ENCODE results near the gene FAM76B. TPM values are rescaled to one million over a fixed set of nuclear protein-coding genes. Genes with fewer than 3 reads are reported as not detected.
A peak's percentile ranks its signal among the peaks of the same experiment; 100 is the strongest.

FAM76B gene
- total RNA-seq, 1 experiment from 2014 or later: 32.6 TPM

- Histone ChIP-seq H3K27me3 (replicated peaks; ENCODE audit: insufficient read depth, low read depth, low read length, poor library complexity) (no peaks in the 10 kb centered on the region), H3K9me3 (ENCODE audit: low read depth, low read length, poor library complexity, severe bottlenecking) (no peaks in the 10 kb centered on the region), H3K4me1 (ENCODE audit: insufficient read depth, low read length, poor library complexity, severe bottlenecking) (no peaks in the 10 kb centered on the region), H3K36me3 (ENCODE audit: insufficient read depth, low read length, poor library complexity, severe bottlenecking) (peaks cover 13% of the 10 kb centered on the region), H3K27ac (ENCODE audit: low read depth, low read length, poor library complexity, severe bottlenecking) (no peak overlapping the region), H3K4me3 (ENCODE audit: low read depth, low read length, poor library complexity, severe bottlenecking) (no peak overlapping the region)
- intact Hi-C loops (cut with micrococcal nuclease; ENCODE audit: unreplicated experiment): loop anchor here (10.0 kb wide), 1 partner anchor 1142 kb away; no protein-coding TSS in a partner anchor
- ChIA-PET POLR2A (ENCODE audit: low non-redundant PET) (no interaction called here), CTCF (no interaction called here)
- no peak for DNase-seq (ENCODE audit: low spot score)
- TF ChIP-seq, protein P1, sequence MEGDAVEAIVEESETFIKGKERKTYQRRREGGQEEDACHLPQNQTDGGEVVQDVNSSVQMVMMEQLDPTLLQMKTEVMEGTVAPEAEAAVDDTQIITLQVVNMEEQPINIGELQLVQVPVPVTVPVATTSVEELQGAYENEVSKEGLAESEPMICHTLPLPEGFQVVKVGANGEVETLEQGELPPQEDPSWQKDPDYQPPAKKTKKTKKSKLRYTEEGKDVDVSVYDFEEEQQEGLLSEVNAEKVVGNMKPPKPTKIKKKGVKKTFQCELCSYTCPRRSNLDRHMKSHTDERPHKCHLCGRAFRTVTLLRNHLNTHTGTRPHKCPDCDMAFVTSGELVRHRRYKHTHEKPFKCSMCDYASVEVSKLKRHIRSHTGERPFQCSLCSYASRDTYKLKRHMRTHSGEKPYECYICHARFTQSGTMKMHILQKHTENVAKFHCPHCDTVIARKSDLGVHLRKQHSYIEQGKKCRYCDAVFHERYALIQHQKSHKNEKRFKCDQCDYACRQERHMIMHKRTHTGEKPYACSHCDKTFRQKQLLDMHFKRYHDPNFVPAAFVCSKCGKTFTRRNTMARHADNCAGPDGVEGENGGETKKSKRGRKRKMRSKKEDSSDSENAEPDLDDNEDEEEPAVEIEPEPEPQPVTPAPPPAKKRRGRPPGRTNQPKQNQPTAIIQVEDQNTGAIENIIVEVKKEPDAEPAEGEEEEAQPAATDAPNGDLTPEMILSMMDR (conservative IDR thresholded peaks at IDR 0.05; ENCODE audit: low read depth, low read length): no peak
- TF ChIP-seq EZH2 (IDR thresholded peaks at IDR 0.05; ENCODE audit: borderline replicate concordance, low read depth, low read length, poor library complexity, severe bottlenecking): no peak
- BruUV-seq (replicated peaks): no TSS peak
Observed at GRCh38 chr11:95766701-95767100, 22.9 kb downstream of the FAM76B start.

DNA sequence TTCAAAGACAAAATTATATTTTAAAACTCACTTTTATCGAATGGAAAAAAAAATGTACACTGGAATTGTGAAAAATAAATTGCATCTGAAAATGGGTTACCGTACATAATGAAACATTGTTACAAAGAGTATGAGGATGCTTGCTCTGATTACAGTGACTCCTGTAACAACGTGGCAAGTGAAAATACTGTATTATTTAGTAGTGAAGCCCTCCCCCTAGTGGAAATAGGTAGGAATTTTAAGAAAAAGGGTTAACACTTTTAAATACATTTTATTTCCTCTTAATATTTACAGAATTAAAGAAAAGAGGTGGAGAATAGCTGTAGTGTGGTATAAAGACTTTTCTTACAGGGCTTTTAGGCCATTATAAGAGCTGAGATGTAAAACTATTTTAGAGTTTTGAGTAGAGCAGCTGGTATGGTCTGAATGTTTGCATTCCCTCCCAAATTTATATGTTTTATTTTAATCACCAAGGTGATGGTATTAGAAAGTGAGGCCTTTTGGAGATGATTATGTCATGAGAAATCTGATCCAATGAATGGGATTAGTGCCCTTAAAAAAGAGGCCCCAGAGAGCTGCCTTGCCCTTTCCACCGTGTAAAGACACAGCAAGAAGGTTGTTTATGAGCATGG lies 25.2 kb downstream of the FAM76B start:
- H3K4me1 ChIP-seq (ENCODE audit: insufficient read depth, low read length, poor library complexity, severe bottlenecking): no peaks in the 10 kb centered on the region
- CTCF ChIA-PET: interaction anchor here (0.6 kb wide), 2 partner anchors 112 to 656 kb away, joined by 3 read pairs; no protein-coding TSS in a partner anchor
- no peak overlapping the region for H3K27ac ChIP-seq (ENCODE audit: low read depth, low read length, poor library complexity, severe bottlenecking)
- TF ChIP-seq, protein P1 (conservative IDR thresholded peaks at IDR 0.05; ENCODE audit: low read depth, low read length): peak; percentile 86
- no peak for TF ChIP-seq EZH2 (IDR thresholded peaks at IDR 0.05; ENCODE audit: borderline replicate concordance, low read depth, low read length, poor library complexity, severe bottlenecking)
- H3K27me3 ChIP-seq (replicated peaks; ENCODE audit: insufficient read depth, low read depth, low read length, poor library complexity): no peaks in the 10 kb centered on the region
- no peaks in the 10 kb centered on the region for H3K36me3 ChIP-seq (ENCODE audit: insufficient read depth, low read length, poor library complexity, severe bottlenecking)
- intact Hi-C loops (cut with micrococcal nuclease; ENCODE audit: unreplicated experiment): loop anchor here (1.0 to 10.0 kb wide), 4 partner anchors 613 to 1140 kb away; no protein-coding TSS in a partner anchor
- H3K4me3 ChIP-seq (ENCODE audit: low read depth, low read length, poor library complexity, severe bottlenecking): no peak overlapping the region
- peak; percentile 77 for DNase-seq (ENCODE audit: low spot score)
- no peaks in the 10 kb centered on the region for H3K9me3 ChIP-seq (ENCODE audit: low read depth, low read length, poor library complexity, severe bottlenecking)
- BruUV-seq (replicated peaks): no TSS peak
- POLR2A ChIA-PET (ENCODE audit: low non-redundant PET): no interaction called here

- H3K4me1 ChIP-seq (ENCODE audit: insufficient read depth, low read length, poor library complexity, severe bottlenecking): no peaks in the 10 kb centered on the region
- no peak for DNase-seq (ENCODE audit: low spot score)
- H3K27ac ChIP-seq (ENCODE audit: low read depth, low read length, poor library complexity, severe bottlenecking): no peak overlapping the region
- ChIA-PET CTCF (no interaction called here), POLR2A (ENCODE audit: low non-redundant PET) (no interaction called here)
- H3K9me3 ChIP-seq (ENCODE audit: low read depth, low read length, poor library complexity, severe bottlenecking): no peaks in the 10 kb centered on the region
- no peaks in the 10 kb centered on the region for H3K27me3 ChIP-seq (replicated peaks; ENCODE audit: insufficient read depth, low read depth, low read length, poor library complexity)
- no TSS peak for BruUV-seq (replicated peaks)
- no peak for TF ChIP-seq EZH2 (IDR thresholded peaks at IDR 0.05; ENCODE audit: borderline replicate concordance, low read depth, low read length, poor library complexity, severe bottlenecking)
- TF ChIP-seq, protein P1 (conservative IDR thresholded peaks at IDR 0.05; ENCODE audit: low read depth, low read length): no peak
- no peak overlapping the region for H3K4me3 ChIP-seq (ENCODE audit: low read depth, low read length, poor library complexity, severe bottlenecking)
- no peaks in the 10 kb centered on the region for H3K36me3 ChIP-seq (ENCODE audit: insufficient read depth, low read length, poor library complexity, severe bottlenecking)
- intact Hi-C loops (cut with micrococcal nuclease; ENCODE audit: unreplicated experiment): loop anchor here (5.0 to 10.0 kb wide), 2 partner anchors 795 to 1138 kb away; no protein-coding TSS in a partner anchor
Observed at GRCh38 chr11:95762534-95762933, 27.0 kb downstream of the FAM76B start.

Measured in A673 (cell line).